ENCODE data around the gene ADGRB3.

Gene ADGRB3

DNA sequence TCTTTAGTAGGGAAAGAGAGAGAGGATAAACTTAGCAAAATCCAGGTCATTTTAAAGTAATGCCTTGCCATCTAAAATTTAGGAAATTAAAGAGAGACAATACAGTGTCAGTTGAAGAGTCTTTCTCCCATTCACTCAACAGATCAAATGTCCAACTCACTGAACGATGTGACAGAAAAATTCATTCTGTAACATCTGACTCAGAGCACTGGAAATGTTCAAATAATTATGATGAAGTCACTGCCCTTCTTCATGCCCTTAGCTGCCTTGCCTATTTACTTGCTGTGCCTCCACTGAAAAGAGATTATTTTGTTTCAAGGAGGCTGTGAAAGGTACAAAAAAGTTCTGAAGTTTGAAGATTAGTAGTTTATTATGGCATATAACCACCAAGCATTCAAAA lies 434.8 kb downstream of the ADGRB3 start:
- Histone ChIP-seq H3K36me3 (no peaks in the 10 kb centered on the region), H3K27me3 (no peaks in the 10 kb centered on the region), H3K4me3 (ENCODE audit: low read depth in 1 of 2, low read length in 1 of 2) (no peak overlapping the region), H3K9me3 (no peaks in the 10 kb centered on the region), H3K4me1 (ENCODE audit: control insufficient read depth in 1 of 2, insufficient read depth in 1 of 2, low read depth in 1 of 2, low read length in 1 of 2) (no peaks in the 10 kb centered on the region), H3K27ac (no peak overlapping the region)
- TF ChIP-seq, protein P1, sequence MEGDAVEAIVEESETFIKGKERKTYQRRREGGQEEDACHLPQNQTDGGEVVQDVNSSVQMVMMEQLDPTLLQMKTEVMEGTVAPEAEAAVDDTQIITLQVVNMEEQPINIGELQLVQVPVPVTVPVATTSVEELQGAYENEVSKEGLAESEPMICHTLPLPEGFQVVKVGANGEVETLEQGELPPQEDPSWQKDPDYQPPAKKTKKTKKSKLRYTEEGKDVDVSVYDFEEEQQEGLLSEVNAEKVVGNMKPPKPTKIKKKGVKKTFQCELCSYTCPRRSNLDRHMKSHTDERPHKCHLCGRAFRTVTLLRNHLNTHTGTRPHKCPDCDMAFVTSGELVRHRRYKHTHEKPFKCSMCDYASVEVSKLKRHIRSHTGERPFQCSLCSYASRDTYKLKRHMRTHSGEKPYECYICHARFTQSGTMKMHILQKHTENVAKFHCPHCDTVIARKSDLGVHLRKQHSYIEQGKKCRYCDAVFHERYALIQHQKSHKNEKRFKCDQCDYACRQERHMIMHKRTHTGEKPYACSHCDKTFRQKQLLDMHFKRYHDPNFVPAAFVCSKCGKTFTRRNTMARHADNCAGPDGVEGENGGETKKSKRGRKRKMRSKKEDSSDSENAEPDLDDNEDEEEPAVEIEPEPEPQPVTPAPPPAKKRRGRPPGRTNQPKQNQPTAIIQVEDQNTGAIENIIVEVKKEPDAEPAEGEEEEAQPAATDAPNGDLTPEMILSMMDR (IDR thresholded peaks at IDR 0.05) = no peak

DNA sequence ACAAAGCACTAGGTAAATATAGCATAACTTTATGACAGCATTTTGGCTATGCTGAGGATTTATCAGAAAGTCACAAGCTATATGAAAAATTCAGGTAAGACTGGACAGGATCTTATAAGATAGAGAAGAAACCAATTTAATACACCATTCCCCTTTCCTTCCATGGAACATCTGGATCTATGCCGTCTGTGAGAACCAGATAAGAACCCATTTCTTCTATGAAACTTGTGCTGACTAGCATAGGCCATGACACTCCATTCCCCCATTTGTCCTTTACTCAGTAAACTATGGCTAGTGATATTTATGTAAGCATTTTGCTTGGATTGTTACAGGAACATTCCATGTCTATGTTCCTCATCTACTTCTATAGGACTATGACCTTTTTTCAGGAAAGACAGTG lies 437.7 kb downstream of the ADGRB3 start:
- Histone ChIP-seq H3K27me3 (no peaks in the 10 kb centered on the region), H3K9me3 (no peaks in the 10 kb centered on the region), H3K36me3 (no peaks in the 10 kb centered on the region), H3K4me1 (ENCODE audit: control insufficient read depth in 1 of 2, insufficient read depth in 1 of 2, low read depth in 1 of 2, low read length in 1 of 2) (no peaks in the 10 kb centered on the region), H3K4me3 (ENCODE audit: low read depth in 1 of 2, low read length in 1 of 2) (no peak overlapping the region), H3K27ac (no peak overlapping the region)
- TF ChIP-seq, protein P1 (IDR thresholded peaks at IDR 0.05) = no peak

DNA sequence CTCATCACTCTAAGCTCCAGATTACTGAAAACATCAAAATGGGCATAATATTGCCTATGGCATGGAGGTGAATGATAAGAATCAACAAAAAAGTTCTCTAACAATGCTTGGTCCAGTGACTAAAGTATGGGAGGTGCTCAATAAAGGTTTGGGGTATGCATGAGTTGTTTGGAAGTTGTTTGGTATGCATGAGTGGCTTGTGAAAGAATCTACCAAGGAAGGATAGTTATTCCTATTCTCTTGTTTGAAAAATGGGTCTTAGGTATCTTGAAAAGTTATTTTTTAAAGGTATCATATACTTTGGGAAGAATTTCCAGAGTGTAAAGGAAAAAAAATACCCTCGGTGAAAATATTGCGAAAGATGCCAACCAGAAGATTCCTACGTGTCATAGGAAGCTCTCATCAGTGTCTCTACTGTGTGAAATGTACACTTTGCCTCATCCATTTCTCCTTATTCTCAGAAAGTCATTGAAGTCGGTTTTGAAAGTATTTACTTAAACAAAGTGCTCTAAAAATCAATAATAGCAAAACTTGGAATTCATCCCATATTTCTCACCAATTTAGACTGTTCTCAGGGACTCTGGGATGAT lies 449.8 kb downstream of the ADGRB3 start:
- Histone ChIP-seq H3K4me1 (ENCODE audit: control insufficient read depth in 1 of 2, insufficient read depth in 1 of 2, low read depth in 1 of 2, low read length in 1 of 2) (no peaks in the 10 kb centered on the region), H3K36me3 (no peaks in the 10 kb centered on the region), H3K4me3 (ENCODE audit: low read depth in 1 of 2, low read length in 1 of 2) (no peak overlapping the region), H3K27ac (no peak overlapping the region), H3K27me3 (no peaks in the 10 kb centered on the region), H3K9me3 (no peaks in the 10 kb centered on the region)
- TF ChIP-seq, protein P1 (IDR thresholded peaks at IDR 0.05) = no peak

DNA sequence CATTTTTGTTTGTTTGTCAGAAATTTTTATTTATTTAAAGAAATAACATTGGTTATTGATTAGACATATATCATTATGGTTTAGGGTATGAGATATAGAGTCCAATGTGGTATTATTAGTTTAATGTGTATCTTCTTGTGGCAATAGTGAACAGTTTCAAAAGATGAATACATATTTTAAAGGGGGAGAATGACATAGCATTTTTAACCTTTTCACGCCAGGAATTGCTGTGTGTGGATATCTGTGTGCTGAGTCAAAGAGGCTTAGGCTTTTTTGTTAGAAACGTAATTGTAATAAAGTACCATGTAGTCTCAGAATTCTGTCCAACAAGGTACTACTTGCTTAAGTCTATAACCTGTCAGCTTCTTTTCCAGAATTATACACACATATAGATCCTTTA lies 451.6 kb downstream of the ADGRB3 start:
- H3K9me3 ChIP-seq = no peaks in the 10 kb centered on the region
- H3K4me1 ChIP-seq (ENCODE audit: control insufficient read depth in 1 of 2, insufficient read depth in 1 of 2, low read depth in 1 of 2, low read length in 1 of 2) = no peaks in the 10 kb centered on the region
- TF ChIP-seq, protein P1 (IDR thresholded peaks at IDR 0.05) = no peak
- no peaks in the 10 kb centered on the region for H3K36me3 ChIP-seq
- no peaks in the 10 kb centered on the region for H3K27me3 ChIP-seq
- H3K4me3 ChIP-seq (ENCODE audit: low read depth in 1 of 2, low read length in 1 of 2) = no peak overlapping the region
- H3K27ac ChIP-seq = no peak overlapping the region

DNA sequence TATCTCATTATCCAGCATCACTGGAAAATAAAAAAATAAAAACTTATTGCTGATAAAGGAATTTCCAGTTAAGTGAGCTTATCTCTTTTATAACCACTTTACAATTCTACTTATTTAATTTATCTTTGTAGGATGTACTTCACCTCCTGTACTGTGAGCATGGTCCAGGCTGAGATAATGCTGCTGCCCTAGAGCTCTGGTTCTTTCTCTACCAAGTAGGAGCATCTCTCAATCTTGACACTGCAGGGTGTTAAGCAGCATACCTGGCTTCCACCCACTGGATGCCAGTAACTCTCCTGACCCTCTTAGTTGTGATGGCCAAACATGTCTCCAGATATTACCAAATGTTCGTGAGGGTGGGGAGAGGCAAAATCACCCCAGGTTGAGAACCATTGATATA lies 454.5 kb downstream of the ADGRB3 start:
- H3K4me3 ChIP-seq (ENCODE audit: low read depth in 1 of 2, low read length in 1 of 2) = no peak overlapping the region
- H3K4me1 ChIP-seq (ENCODE audit: control insufficient read depth in 1 of 2, insufficient read depth in 1 of 2, low read depth in 1 of 2, low read length in 1 of 2) = no peaks in the 10 kb centered on the region
- no peak overlapping the region for H3K27ac ChIP-seq
- H3K9me3 ChIP-seq = no peaks in the 10 kb centered on the region
- no peaks in the 10 kb centered on the region for H3K27me3 ChIP-seq
- H3K36me3 ChIP-seq = no peaks in the 10 kb centered on the region
- TF ChIP-seq, protein P1 (IDR thresholded peaks at IDR 0.05) = no peak

DNA sequence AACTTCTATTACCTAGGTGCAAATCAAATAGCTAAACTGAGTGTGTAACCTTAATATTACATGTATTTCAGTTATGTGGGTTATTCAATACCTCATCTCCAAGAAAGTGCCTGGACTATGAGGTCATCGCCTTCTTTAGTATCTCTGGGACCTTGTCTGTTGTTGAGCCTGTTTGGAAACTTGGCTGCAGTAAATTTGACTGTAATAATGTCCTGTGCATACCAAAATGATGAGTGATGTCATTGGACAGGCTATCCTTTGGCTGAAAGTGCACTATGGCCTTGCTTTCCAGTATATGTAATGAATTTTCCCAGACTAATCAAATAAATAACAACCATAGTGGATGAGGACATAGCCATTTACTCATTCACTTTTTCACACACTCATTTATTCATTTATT lies 455.1 kb downstream of the ADGRB3 start:
- Histone ChIP-seq H3K4me1 (ENCODE audit: control insufficient read depth in 1 of 2, insufficient read depth in 1 of 2, low read depth in 1 of 2, low read length in 1 of 2) (no peaks in the 10 kb centered on the region), H3K4me3 (ENCODE audit: low read depth in 1 of 2, low read length in 1 of 2) (no peak overlapping the region), H3K27ac (no peak overlapping the region), H3K36me3 (no peaks in the 10 kb centered on the region), H3K9me3 (no peaks in the 10 kb centered on the region), H3K27me3 (no peaks in the 10 kb centered on the region)
- TF ChIP-seq, protein P1 (IDR thresholded peaks at IDR 0.05) = no peak

Measured in neutrophil (primary cell).